PC-3 (cell line): ENCODE data around the gene PDE6C.

Experiments used
- EZH2 ChIP-seq: fragments of 300-600 bp; sonication (generic); IDR thresholded peaks from one replicate; pipeline ENCODE4 v1.6.1; 2017; ENCODE audit warnings: antibody characterized with exemption, mild to moderate bottlenecking, low read length; ENCODE audit not compliant: unreplicated experiment
- EZH2phosphoT487 ChIP-seq: fragments of 300-600 bp; sonication (generic); IDR thresholded peaks from 2 replicates; pipeline ENCODE4 v1.6.1; 2018; ENCODE audit warnings: mild to moderate bottlenecking, antibody characterized with exemption, low read length, borderline replicate concordance
- TF ChIP-seq, protein P1 (sequence below): fragments of 300-600 bp; sonication (generic); conservative IDR thresholded peaks from 2 replicates; pipeline ENCODE4 v1.5.1; 2017; ENCODE audit warnings: antibody characterized with exemption, low read depth, mild to moderate bottlenecking, low read length

DNA sequence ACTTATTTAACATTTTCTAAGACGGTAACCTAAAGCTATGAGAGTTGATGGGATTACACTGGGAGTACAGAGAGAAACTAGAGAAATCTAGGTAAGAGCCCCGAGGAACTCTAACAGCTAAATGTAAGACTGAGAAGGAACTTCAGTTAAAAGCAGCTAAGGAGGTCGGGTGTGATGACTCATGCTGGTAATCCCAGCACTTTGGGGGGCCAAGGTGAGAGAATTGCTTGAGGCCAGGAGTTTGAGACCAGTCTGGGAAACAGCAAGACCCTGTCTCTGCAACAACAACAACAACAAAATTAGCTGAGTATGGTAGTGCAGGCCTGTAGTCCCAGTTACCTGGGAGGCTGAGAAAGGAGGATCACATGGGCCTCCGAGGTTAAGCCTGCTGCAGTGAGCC, 66.0 kb downstream of the PDE6C start:
- TF ChIP-seq, protein P1, sequence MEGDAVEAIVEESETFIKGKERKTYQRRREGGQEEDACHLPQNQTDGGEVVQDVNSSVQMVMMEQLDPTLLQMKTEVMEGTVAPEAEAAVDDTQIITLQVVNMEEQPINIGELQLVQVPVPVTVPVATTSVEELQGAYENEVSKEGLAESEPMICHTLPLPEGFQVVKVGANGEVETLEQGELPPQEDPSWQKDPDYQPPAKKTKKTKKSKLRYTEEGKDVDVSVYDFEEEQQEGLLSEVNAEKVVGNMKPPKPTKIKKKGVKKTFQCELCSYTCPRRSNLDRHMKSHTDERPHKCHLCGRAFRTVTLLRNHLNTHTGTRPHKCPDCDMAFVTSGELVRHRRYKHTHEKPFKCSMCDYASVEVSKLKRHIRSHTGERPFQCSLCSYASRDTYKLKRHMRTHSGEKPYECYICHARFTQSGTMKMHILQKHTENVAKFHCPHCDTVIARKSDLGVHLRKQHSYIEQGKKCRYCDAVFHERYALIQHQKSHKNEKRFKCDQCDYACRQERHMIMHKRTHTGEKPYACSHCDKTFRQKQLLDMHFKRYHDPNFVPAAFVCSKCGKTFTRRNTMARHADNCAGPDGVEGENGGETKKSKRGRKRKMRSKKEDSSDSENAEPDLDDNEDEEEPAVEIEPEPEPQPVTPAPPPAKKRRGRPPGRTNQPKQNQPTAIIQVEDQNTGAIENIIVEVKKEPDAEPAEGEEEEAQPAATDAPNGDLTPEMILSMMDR: no peak
- TF ChIP-seq EZH2 (no peak), EZH2phosphoT487 (no peak)
